ENCODE measurements around the gene KNSTRN.

Gene KNSTRN

GRCh38 chr15:40334941-40335795 is 47.4 kb upstream of the KNSTRN start:
- Histone ChIP-seq H3K9me3 (replicated peaks; ENCODE audit: insufficient read depth, low read length) (no peaks in the 10 kb centered on the region), H3K36me3 (replicated peaks; ENCODE audit: insufficient read depth, low read length) (no peaks in the 10 kb centered on the region), H3K4me1 (ENCODE audit: low read length) (peaks cover 14% of the 10 kb centered on the region; the same call in 1 of the 2 replicates), H3K9ac (ENCODE audit: low read length) (no peak overlapping the region), H3K4me3 (ENCODE audit: low read length) (no peak overlapping the region), H3K27ac (ENCODE audit: low read length) (no peak overlapping the region), H3K4me2 (ENCODE audit: low read depth, low read length) (no peak overlapping the region), H2AFZ (ENCODE audit: low read length) (no peak overlapping the region), H3K27me3 (replicated peaks; ENCODE audit: insufficient read depth, low read length) (no peaks in the 10 kb centered on the region), H3F3A (ENCODE audit: insufficient read depth, low read length) (no peaks in the 10 kb centered on the region), H4K20me1 (ENCODE audit: insufficient read depth, low read length) (no peaks in the 10 kb centered on the region), H3K9me2 (replicated peaks; ENCODE audit: insufficient read depth, low read length) (no peaks in the 10 kb centered on the region), H3K79me2 (ENCODE audit: low read length) (no peaks in the 10 kb centered on the region)
- DNase-seq, result no peak
- TF ChIP-seq EZH2 (optimal IDR thresholded peaks at IDR 0.05; ENCODE audit: low read depth, low read length), result no peak
- no peak for TF ChIP-seq CTCF (IDR thresholded peaks at IDR 0.05; ENCODE audit: low read length)
- TF ChIP-seq EZH2phosphoT487 (IDR thresholded peaks at IDR 0.05; ENCODE audit: low read length), result no peak

- Histone ChIP-seq H3K9ac (ENCODE audit: low read length) (no peak overlapping the region), H2AFZ (ENCODE audit: low read length) (peak overlapping the region; percentile 71), H4K20me1 (ENCODE audit: insufficient read depth, low read length) (no peaks in the 10 kb centered on the region), H3K9me2 (replicated peaks; ENCODE audit: insufficient read depth, low read length) (no peaks in the 10 kb centered on the region), H3K79me2 (ENCODE audit: low read length) (no peaks in the 10 kb centered on the region), H3K36me3 (replicated peaks; ENCODE audit: insufficient read depth, low read length) (no peaks in the 10 kb centered on the region), H3K4me2 (ENCODE audit: low read depth, low read length) (peak overlapping the region; percentile 48; the same call in 1 of the 2 replicates), H3K27ac (ENCODE audit: low read length) (no peak overlapping the region), H3K4me3 (ENCODE audit: low read length) (peak overlapping the region; percentile 26; the same call in 1 of the 2 replicates), H3F3A (ENCODE audit: insufficient read depth, low read length) (no peaks in the 10 kb centered on the region), H3K9me3 (replicated peaks; ENCODE audit: insufficient read depth, low read length) (no peaks in the 10 kb centered on the region), H3K27me3 (replicated peaks; ENCODE audit: insufficient read depth, low read length) (no peaks in the 10 kb centered on the region), H3K4me1 (ENCODE audit: low read length) (peaks cover 12% of the 10 kb centered on the region; the same call in 1 of the 2 replicates)
- DNase-seq, result no peak
- no peak for TF ChIP-seq EZH2 (optimal IDR thresholded peaks at IDR 0.05; ENCODE audit: low read depth, low read length)
- TF ChIP-seq CTCF (IDR thresholded peaks at IDR 0.05; ENCODE audit: low read length), result no peak
- TF ChIP-seq EZH2phosphoT487 (IDR thresholded peaks at IDR 0.05; ENCODE audit: low read length), result no peak
Observed at GRCh38 chr15:40335938-40336743, 46.4 kb upstream of the KNSTRN start.

GRCh38 chr15:40336744-40337122 is 45.8 kb upstream of the KNSTRN start:
- Histone ChIP-seq H3K9me3 (replicated peaks; ENCODE audit: insufficient read depth, low read length) (no peaks in the 10 kb centered on the region), H4K20me1 (ENCODE audit: insufficient read depth, low read length) (no peaks in the 10 kb centered on the region), H3K4me3 (ENCODE audit: low read length) (peak overlapping the region; percentile 26; the same call in 1 of the 2 replicates), H3K4me1 (ENCODE audit: low read length) (peaks cover 12% of the 10 kb centered on the region; the same call in 1 of the 2 replicates), H3K9ac (ENCODE audit: low read length) (no peak overlapping the region), H3K4me2 (ENCODE audit: low read depth, low read length) (peak overlapping the region; percentile 48; the same call in 1 of the 2 replicates), H3K27me3 (replicated peaks; ENCODE audit: insufficient read depth, low read length) (no peaks in the 10 kb centered on the region), H3K79me2 (ENCODE audit: low read length) (no peaks in the 10 kb centered on the region), H3K9me2 (replicated peaks; ENCODE audit: insufficient read depth, low read length) (no peaks in the 10 kb centered on the region), H2AFZ (ENCODE audit: low read length) (peak overlapping the region; percentile 71), H3K36me3 (replicated peaks; ENCODE audit: insufficient read depth, low read length) (no peaks in the 10 kb centered on the region), H3K27ac (ENCODE audit: low read length) (no peak overlapping the region), H3F3A (ENCODE audit: insufficient read depth, low read length) (no peaks in the 10 kb centered on the region)
- peak; percentile 36 for DNase-seq
- TF ChIP-seq CTCF (IDR thresholded peaks at IDR 0.05; ENCODE audit: low read length), result peak; percentile 70
- TF ChIP-seq EZH2phosphoT487 (IDR thresholded peaks at IDR 0.05; ENCODE audit: low read length), result no peak

Data from MM.1S (cell line).